LNCAP (cell line): ENCODE data around the gene ELMOD2.

Experiments used
- TF ChIP-seq, protein P1 (sequence below): fragments of 450-650 bp; IDR thresholded peaks from 2 replicates; pipeline ENCODE4 v1.5.1; 2017; ENCODE audit warnings: mild to moderate bottlenecking

Gene ELMOD2, protein sequence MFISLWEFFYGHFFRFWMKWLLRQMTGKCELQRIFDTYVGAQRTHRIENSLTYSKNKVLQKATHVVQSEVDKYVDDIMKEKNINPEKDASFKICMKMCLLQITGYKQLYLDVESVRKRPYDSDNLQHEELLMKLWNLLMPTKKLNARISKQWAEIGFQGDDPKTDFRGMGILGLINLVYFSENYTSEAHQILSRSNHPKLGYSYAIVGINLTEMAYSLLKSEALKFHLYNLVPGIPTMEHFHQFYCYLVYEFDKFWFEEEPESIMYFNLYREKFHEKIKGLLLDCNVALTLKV

DNA sequence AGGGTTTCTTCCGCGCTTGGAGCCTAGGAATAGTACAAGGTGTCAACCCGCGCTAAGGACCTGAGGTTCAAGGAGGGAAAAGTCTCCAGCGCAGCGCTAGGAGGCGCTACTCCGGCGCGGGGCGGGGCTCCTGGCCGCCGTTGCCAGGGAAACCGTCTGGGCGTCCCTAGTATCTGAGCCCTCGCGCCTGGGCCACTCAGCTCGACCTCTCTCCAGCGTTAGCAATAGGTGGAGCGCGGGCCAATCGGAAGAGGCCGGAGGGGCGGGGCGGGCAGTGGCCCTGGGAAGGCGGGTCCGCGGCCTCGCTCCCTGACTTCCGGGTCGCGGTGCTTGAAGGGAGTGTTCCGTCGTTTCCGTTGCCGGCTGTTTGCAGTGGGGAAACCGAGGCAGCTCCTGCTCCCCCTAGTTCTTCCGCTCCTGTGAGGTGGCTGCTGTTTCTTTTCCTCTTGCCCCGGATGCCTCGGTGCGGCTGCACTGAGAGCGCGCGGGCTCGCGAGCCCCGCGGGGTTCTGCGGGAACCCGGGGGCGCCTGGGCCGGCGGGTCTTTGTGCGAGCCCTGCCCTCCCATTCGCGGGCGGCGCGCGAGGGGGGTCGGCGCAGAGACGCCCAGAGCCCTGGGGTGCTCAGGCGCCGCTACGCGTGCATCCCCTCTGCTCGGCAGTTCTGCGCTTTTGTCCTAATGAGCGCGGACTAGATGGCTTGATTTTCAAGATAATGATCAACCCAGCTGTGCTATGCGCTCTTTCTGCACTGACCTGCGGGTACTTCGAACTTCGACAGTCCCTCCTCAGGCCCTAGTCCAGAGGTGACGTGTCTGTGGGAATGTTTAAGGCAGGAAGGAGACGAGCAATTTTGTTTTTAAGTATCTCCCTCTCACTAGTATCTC is at the start of gene ELMOD2:
Gene ELMOD2, plus strand, starts transcription at position 312 of the 886 bp plus-strand sequence. CDS start 1,261 bp downstream, outside the sequence.
- TF ChIP-seq, protein P1, sequence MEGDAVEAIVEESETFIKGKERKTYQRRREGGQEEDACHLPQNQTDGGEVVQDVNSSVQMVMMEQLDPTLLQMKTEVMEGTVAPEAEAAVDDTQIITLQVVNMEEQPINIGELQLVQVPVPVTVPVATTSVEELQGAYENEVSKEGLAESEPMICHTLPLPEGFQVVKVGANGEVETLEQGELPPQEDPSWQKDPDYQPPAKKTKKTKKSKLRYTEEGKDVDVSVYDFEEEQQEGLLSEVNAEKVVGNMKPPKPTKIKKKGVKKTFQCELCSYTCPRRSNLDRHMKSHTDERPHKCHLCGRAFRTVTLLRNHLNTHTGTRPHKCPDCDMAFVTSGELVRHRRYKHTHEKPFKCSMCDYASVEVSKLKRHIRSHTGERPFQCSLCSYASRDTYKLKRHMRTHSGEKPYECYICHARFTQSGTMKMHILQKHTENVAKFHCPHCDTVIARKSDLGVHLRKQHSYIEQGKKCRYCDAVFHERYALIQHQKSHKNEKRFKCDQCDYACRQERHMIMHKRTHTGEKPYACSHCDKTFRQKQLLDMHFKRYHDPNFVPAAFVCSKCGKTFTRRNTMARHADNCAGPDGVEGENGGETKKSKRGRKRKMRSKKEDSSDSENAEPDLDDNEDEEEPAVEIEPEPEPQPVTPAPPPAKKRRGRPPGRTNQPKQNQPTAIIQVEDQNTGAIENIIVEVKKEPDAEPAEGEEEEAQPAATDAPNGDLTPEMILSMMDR = peak; percentile 90

DNA sequence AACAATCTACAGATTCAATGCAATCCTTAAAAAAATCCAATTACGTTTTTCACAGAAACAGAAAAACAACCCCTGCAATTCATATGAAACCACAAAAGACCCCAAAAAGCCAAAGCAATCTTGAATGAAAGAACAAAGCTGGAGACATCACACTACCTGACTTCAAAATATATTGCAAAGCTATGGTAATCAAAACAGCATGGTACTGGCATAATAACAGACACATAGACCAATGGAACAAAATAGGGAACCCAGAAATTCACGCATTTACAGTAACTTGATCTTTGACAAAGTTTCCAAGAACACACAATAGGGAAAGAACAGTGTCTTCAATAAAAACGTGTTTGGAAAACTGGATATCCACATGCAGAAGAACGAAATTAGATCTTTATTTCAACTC is 40.5 kb upstream of the ELMOD2 start:
- TF ChIP-seq, protein P1 = no peak

DNA sequence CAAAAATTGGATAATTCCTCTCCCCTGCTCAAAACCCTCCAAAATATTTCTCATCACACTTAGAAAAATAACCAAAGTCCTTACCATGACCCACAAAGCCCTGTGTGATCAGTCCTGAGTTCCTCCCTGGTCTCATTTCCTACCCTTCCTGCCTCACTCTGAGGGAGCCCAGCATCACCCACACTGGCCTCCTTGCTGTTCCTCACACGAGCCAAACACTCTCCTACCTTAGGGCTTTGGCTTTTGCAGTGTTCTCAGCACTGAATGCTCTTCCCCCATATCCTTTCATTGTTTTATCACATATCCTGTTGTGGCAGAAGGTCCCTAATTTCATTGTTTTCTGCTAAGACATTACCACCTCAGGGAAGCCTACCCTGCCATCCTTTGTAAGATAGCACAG is 38.0 kb upstream of the ELMOD2 start:
- TF ChIP-seq, protein P1 = no peak

DNA sequence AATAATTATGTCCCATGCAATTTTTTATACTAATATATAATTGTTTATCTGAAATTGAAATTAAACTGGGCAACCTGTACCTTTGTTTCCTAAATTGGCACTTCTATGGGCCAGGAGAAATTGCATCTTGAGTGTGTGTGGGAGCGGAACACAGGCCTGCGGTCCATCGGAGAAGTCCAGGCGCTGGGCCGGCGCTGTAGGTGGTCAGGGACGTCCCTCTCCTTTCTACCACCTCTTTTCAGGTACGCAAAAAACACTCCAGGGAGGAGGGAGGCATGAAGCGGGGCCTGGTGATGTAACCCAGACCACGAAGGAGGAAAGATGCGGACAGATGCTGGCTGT is 26.6 kb upstream of the ELMOD2 start:
- TF ChIP-seq, protein P1 = no peak

DNA sequence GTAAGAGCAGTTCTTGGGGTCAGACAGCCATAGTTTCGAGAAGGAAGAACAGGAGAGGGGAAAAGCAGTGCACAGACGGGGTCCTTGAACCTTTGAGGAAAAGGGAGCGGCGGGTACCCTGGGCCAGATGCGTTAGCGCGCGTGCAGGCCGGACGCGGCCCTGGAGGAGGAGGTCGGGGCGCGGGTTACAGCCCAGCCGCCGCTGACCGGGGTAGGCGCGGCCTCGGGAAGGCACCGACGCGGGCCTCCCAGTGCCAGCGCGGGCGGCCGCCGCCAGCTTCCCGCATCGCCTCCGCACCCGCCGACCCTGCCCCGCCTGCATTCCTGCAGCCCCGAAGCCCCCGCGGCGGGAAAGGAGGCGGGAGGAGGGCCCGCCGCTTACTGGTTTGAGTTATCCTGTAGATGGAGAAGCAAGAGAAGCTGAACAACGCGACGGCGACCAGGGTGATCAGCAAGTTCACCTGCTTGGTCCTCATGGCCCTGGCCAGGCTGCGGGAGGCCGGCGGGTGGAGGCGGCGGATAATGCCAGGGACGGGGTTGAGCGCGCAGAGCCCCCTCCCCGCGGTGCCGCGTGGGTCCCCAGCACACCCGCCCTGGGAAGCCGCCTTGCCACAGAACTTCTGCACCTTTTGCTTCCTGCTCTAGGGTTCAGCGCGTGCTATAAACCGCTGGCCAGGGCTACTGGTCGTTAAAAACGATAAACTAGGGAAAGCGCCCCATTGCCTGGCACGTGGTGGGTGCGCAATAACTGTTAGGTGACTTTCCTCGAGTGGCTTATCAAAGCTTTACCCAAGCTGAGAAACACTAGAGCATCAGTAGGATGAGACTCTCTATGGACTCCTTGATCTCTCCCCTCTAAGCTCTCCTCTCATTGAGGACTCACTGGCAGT is 26.0 kb upstream of the ELMOD2 start, which contains the start of gene MGAT4D:
Gene MGAT4D, minus strand, starts transcription at position 547 of the 890 bp plus-strand sequence. Its CDS starts 71 bp downstream, at position 476.
- TF ChIP-seq, protein P1 = no peak

DNA sequence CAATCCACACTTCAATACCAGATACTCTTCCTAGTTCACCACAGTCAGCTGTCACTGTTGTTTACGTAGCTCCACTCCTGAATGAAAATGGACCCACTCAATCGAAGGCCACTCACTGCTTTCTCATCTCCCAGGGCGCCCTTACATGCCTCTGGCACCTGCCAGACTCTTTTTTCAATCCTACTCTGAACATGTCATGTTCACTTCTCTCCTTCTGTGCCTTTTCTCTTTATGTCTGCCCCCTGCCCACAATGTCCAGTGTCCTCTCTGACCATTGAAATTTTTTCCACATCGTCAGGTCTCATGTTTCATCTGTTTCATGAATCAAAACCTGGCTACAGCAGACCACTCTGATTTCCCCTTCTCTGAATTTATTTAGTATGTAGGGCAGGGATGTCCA is 24.6 kb upstream of the ELMOD2 start:
- TF ChIP-seq, protein P1 = no peak

DNA sequence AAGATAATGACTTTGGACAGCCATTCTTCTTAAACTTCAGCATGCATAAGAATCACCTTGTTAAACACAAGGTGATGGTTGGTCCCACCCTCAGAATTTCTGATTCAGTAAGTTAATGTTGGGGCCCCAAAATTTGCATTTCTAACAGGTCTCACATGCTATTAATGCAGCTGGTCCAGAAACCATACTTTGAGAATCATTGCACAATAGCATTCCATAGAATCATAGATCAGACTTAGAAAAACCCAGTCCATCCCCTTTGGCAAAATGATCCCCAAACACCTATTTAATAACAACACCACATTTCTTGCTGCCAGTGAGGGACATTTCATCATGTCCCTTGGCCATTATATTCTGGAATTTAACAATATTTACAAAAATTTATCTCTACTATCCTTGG is 19.7 kb upstream of the ELMOD2 start:
- TF ChIP-seq, protein P1 = no peak
